Sigmoid colon (tissue), 4 donors: ENCODE measurements around the gene HDGF.

Experiments
- EP300 ChIP-seq, 4 donors: sonication (generic); formaldehyde crosslinking; IDR thresholded peaks; one replicate each; pipeline ENCODE4 v1.6.1; 2017; ENCODE audit warnings: antibody characterized with exemption in 4 of 4
- POLR2A ChIP-seq, 2 donors: fragments of 450-650 bp; IDR thresholded peaks; one replicate each; pipeline ENCODE4 v1.6.1; 2016; ENCODE audit warnings: antibody characterized with exemption in 2 of 2, mild to moderate bottlenecking in 2 of 2, moderate library complexity in 2 of 2
- TF ChIP-seq, protein P1 (sequence below), 4 experiments: fragments of 450-650 bp in 3 of 4; fragments of 200-600 bp in 1 of 4; IDR thresholded peaks; one replicate each; pipeline ENCODE4 v1.5.1; 2016 to 2019; ENCODE audit warnings: antibody characterized with exemption in 4 of 4, mild to moderate bottlenecking in 3 of 4, moderate library complexity in 2 of 4

DNA sequence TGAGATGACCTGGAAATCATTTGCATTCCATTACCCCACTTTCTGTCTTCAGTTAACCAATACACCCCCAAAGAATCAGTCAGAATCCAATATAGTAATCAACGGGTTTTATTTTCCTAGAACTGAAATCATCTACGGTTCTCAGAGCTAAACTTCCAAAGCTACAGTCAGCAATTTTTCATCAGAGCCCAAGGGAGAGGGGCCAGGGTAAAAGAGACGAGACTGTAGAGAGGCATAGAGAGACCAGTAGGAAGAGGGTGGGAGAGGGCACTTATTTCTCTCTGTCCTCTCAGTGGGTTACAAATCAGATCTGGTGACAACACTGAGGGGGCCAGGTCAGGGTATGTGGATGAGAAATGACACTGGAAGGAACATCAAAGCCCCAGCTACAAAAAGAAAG is 9.5 kb downstream of the HDGF start:
- TF ChIP-seq EP300 (IDR thresholded peaks at IDR 0.05) (no peak), POLR2A (IDR thresholded peaks at IDR 0.05) (no peak)
- TF ChIP-seq, protein P1, sequence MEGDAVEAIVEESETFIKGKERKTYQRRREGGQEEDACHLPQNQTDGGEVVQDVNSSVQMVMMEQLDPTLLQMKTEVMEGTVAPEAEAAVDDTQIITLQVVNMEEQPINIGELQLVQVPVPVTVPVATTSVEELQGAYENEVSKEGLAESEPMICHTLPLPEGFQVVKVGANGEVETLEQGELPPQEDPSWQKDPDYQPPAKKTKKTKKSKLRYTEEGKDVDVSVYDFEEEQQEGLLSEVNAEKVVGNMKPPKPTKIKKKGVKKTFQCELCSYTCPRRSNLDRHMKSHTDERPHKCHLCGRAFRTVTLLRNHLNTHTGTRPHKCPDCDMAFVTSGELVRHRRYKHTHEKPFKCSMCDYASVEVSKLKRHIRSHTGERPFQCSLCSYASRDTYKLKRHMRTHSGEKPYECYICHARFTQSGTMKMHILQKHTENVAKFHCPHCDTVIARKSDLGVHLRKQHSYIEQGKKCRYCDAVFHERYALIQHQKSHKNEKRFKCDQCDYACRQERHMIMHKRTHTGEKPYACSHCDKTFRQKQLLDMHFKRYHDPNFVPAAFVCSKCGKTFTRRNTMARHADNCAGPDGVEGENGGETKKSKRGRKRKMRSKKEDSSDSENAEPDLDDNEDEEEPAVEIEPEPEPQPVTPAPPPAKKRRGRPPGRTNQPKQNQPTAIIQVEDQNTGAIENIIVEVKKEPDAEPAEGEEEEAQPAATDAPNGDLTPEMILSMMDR (IDR thresholded peaks at IDR 0.05): no peak
